Activated CD8-positive, alpha-beta T cell treated with anti-CD3 and anti-CD28 coated beads for 36 hours (primary cell): ENCODE results near the gene TRIP10. TPM values are rescaled to one million over a fixed set of nuclear protein-coding genes. Genes with fewer than 3 reads are reported as not detected.
A peak's percentile ranks its signal among the peaks of the same experiment; 100 is the strongest.
"Not testable (repeated sequence)": the region's sequence is repeated elsewhere in the genome, so short reads cannot be mapped to it uniquely, and the experiment has no call there.

ENCODE experiments used
- ATAC-seq: fragments of 200-7000 bp; cut with Tn5 transposase; one replicate; pipeline ENCODE4 v1.10.0; 2021; ENCODE audit warnings: mild to moderate bottlenecking, moderate library complexity
- CTCF ChIA-PET: fragments of 350-600 bp; sonication (Branson Sonifier 250); formaldehyde crosslinking; loops from one replicate; lab custom pipeline; 2021; ENCODE audit warnings: antibody characterized with exemption; lab: Charles Lee
- POLR2A ChIA-PET: fragments of 350-600 bp; sonication (Branson Sonifier 250); formaldehyde crosslinking; loops from one replicate; lab custom pipeline; 2021; ENCODE audit warnings: antibody characterized with exemption; lab: Charles Lee
- DNase-seq: peaks from one replicate; pipeline ENCODE4 v3.0.0-alpha.2; 2020
- H3K27ac Mint-ChIP-seq: one replicate; pipeline ENCODE4 v1.8.0; 2021; ENCODE audit warnings: mild to moderate bottlenecking, mixed read lengths
- H3K27me3 Mint-ChIP-seq: one replicate; pipeline ENCODE4 v1.8.0; 2021; ENCODE audit warnings: mixed read lengths
- H3K36me3 Mint-ChIP-seq: one replicate; pipeline ENCODE4 v1.8.0; 2021; ENCODE audit warnings: low read depth, mixed read lengths
- H3K4me1 Mint-ChIP-seq: one replicate; pipeline ENCODE4 v1.8.0; 2021; ENCODE audit warnings: low read depth, mixed read lengths
- H3K4me3 Mint-ChIP-seq: one replicate; pipeline ENCODE4 v1.8.0; 2021; ENCODE audit warnings: mild to moderate bottlenecking, moderate library complexity, mixed read lengths
- H3K9me3 Mint-ChIP-seq: one replicate; pipeline ENCODE4 v1.8.0; 2021; ENCODE audit warnings: mixed read lengths
- CTCF ChIP-seq: fragments of 200-600 bp; IDR thresholded peaks from one replicate; pipeline ENCODE4 v1.8.0; 2022; ENCODE audit warnings: antibody characterized with exemption, mild to moderate bottlenecking
- intact Hi-C: fragments of 100-400 bp; cut with micrococcal nuclease; formaldehyde crosslinking; loops from one replicate; pipeline ENCODE4 v1.10.0; 2022
- total RNA-seq, 2 experiments: library from RNA; stranded (reverse); gene quantifications; one replicate each; pipeline ENCODE4 v1.2.3, GENCODE V29; 2021

The TRIP10 gene
- total RNA-seq, 2 experiments from 2014 or later = 33.8 to 34.3 TPM

GRCh38 chr19:6794686-6795431 is 55.4 kb downstream of the TRIP10 start:
- H3K9me3 Mint-ChIP-seq = peaks cover 10% of the 10 kb centered on the region
- ChIA-PET POLR2A (no interaction called here), CTCF (interaction anchor here (1.0 to 1.1 kb wide), 2 partner anchors 9 to 21 kb away, joined by 3 read pairs; no protein-coding TSS in a partner anchor)
- no peak for TF ChIP-seq CTCF
- H3K4me3 Mint-ChIP-seq = no peak overlapping the region
- intact Hi-C loops = no loop called here
- peaks cover 69% of the 10 kb centered on the region for H3K36me3 Mint-ChIP-seq
- H3K27ac Mint-ChIP-seq = peak overlapping the region; percentile 66
- peak; percentile 43 for ATAC-seq
- no peaks in the 10 kb centered on the region for H3K27me3 Mint-ChIP-seq
- H3K4me1 Mint-ChIP-seq = peaks cover 74% of the 10 kb centered on the region
- no peak for DNase-seq

DNA sequence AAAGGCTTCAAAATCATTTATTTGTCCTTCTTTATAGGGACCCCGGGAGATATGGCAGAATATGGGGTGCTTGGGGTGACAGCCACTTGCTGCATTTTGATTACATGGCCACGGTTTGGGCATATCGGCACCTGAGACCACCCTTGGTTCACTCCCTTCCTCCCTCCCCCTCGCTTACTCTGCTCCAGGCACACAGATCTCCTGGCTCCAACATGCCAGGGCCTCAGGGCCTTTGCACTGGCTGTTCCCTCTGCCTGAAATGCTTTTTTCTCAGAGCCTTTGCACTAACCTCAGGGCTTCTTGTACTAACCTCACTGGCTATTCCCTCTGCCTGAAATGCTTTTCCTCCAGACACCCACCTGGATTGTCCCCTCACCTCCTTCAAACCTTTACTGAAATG is 56.8 kb downstream of the TRIP10 start:
- CTCF ChIA-PET = no interaction called here
- DNase-seq = no peak
- Mint-ChIP-seq H3K27me3 (no peaks in the 10 kb centered on the region), H3K4me3 (no peak overlapping the region), H3K27ac (no peak overlapping the region), H3K36me3 (peaks cover 61% of the 10 kb centered on the region), H3K9me3 (peaks cover 10% of the 10 kb centered on the region), H3K4me1 (peaks cover 77% of the 10 kb centered on the region)
- no peak for ATAC-seq
- no peak for TF ChIP-seq CTCF
- POLR2A ChIA-PET = interaction anchor here (0.6 kb wide), 2 partner anchors 13 to 310 kb away, joined by 3 read pairs; no protein-coding TSS in a partner anchor
- intact Hi-C loops = no loop called here

DNA sequence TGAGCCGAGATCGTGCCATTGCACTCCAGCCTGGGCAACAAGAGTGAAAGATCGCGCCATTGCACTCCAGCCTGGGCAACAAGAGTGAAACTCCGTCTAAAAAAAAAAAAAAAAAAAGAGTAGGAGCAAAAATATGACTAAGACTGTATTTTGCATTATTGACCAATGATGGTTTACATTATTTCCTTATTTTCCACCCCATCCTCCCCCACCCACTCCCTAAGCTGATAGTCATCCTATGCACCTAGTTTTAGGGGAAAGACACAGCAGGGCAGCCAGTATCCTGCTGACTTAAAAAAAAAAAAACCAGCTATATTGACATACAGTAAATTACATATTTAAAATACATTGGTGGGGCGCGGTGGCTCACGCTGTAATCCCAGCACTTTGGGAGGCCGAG is 58.2 kb downstream of the TRIP10 start:
- Mint-ChIP-seq H3K4me1 (peaks cover 72% of the 10 kb centered on the region), H3K27ac (peak overlapping the region; percentile 34), H3K4me3 (no peak overlapping the region), H3K9me3 (peaks cover 10% of the 10 kb centered on the region), H3K36me3 (peaks cover 50% of the 10 kb centered on the region), H3K27me3 (no peaks in the 10 kb centered on the region)
- peak; percentile 14 for DNase-seq
- intact Hi-C loops = no loop called here
- no peak for ATAC-seq
- TF ChIP-seq CTCF = no peak
- ChIA-PET CTCF (interaction anchor here (1.5 kb wide), 1 partner anchor 66 kb away, joined by 4 read pairs; no protein-coding TSS in a partner anchor), POLR2A (interaction anchor here (0.6 to 1.4 kb wide), 2 partner anchors 16 to 295 kb away, joined by 3 to 6 read pairs; no protein-coding TSS in a partner anchor)

DNA sequence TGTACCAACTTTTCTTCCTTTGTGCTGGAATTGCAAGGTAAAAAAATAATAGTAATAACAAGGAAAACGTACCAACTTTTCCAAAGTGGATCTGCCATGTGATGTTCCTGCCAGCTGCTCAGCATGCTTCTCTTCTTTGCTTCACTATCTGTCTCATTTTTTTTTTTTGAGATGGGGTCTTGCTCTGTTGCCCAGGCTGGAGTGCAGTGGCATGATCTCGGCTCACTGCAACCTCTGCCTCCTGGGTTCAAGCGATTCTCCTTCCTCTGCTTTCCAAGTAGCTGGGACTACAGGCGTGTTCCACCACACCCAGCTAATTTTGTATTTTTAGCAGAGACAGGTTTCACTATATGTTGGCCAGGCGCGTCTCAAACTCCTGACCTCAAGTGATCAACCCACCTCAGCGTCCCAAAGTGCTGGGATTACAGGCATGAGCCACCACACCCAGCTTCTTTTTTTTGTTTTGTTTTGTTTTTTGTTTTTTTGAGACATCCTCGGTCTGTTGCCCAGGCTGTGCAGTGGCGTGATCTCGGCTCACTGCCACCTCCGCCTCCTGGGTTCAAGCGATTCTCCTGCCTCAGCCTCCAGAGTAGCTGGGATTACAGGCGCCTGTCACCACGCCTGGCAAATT is 60.8 kb downstream of the TRIP10 start:
- H3K4me3 Mint-ChIP-seq = peak overlapping the region; percentile 95
- intact Hi-C loops = loop anchor here (5.0 kb wide), 1 partner anchor 33 kb away; the partner anchor contains the start of gene SH2D3A
- H3K36me3 Mint-ChIP-seq = peaks cover 38% of the 10 kb centered on the region

DNA sequence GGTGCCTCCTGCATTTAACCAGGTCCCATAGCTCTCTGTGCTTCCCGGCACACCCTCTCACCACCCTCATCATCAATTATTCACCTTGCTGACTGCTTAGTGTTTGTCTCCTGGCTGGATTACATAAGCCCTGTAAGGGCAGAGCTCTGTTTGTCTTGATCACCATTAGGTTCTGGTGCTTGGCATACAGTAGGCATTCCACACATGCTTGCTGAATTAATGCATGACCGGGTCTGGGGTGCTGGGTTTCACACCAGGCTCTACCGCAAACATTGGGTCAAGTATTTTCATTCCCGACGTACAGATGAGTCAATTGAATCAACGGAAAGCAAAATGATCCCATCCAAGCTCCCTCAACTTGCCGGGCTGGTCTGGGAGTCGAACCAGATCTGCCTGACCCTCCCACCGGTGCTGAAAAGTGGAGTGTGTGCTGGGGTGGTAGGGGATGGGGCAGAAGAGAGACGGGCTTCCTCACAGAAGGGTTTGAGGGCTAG is 61.6 kb downstream of the TRIP10 start:
- POLR2A ChIA-PET = interaction anchor here (0.9 to 5.4 kb wide), 11 partner anchors 10 to 140 kb away, joined by 3 to 45 read pairs (median 4); partner anchors contain the start of genes ADGRE1 and VAV1
- intact Hi-C loops = loop anchor here (5.0 kb wide), 1 partner anchor 34 kb away; the partner anchor contains the start of gene SH2D3A
- DNase-seq = peak; percentile 38

More for the DNA sequence above, 60.8 kb downstream of the TRIP10 start:
- not testable (repeated sequence) for H3K27me3 Mint-ChIP-seq, H3K9me3 Mint-ChIP-seq, ATAC-seq
- ChIA-PET POLR2A (interaction anchor here (1.0 to 5.4 kb wide), 7 partner anchors 9 to 87 kb away, joined by 3 to 45 read pairs (median 8); partner anchors contain the start of genes ADGRE1 and VAV1), CTCF (interaction anchor here (0.8 to 3.0 kb wide), 5 partner anchors 14 to 138 kb away, joined by 3 to 16 read pairs (median 5); partner anchors contain the start of gene VAV1)
- H3K27ac Mint-ChIP-seq = peak overlapping the region; percentile 93
- DNase-seq = peak; percentile 32
- H3K4me1 Mint-ChIP-seq = peaks cover 62% of the 10 kb centered on the region

More for the DNA sequence above, 61.6 kb downstream of the TRIP10 start:
- Mint-ChIP-seq H3K4me1 (peaks cover 57% of the 10 kb centered on the region), H3K27ac (peak overlapping the region; percentile 93), H3K4me3 (peak overlapping the region; percentile 95), H3K27me3 (no peaks in the 10 kb centered on the region), H3K9me3 (no peaks in the 10 kb centered on the region), H3K36me3 (peaks cover 33% of the 10 kb centered on the region)
- CTCF ChIA-PET = interaction anchor here (0.6 to 3.0 kb wide), 5 partner anchors 19 to 139 kb away, joined by 3 to 16 read pairs (median 5); partner anchors contain the start of genes GPR108 and VAV1
- TF ChIP-seq CTCF = no peak
- ATAC-seq = no peak
